Psoas muscle (tissue), 8 donors: Measurements from ENCODE around the gene MPLKIP. TPM values are rescaled to one million over a fixed set of nuclear protein-coding genes. Genes with fewer than 3 reads are reported as not detected.
"Not testable (repeated sequence)": the region's sequence is repeated elsewhere in the genome, so short reads cannot be mapped to it uniquely, and the experiment has no call there.

Source experiments
- ATAC-seq, 4 donors: fragments of 200-7000 bp; cut with Tn5 transposase; one replicate each; pipeline ENCODE4 v1.9.1; 2020; ENCODE audit warnings: moderate library complexity in 3 of 4, mild to moderate bottlenecking in 2 of 4
- DNase-seq, 2 donors: peaks; one replicate each; pipeline ENCODE4 v3.0.0-alpha.2; 2020
- H3K27ac ChIP-seq: fragments of 200-600 bp; one replicate; pipeline ENCODE4 v1.8.0; 2022
- H3K27me3 ChIP-seq, 3 donors: fragments of 200-600 bp in 1 of 3; one replicate each; pipeline versions ENCODE4 v1.6.1 to v1.8.0; 2013 to 2022; ENCODE audit warnings: low read length in 2 of 3, mild to moderate bottlenecking in 2 of 3, moderate library complexity in 1 of 3; ENCODE audit not compliant: insufficient read depth in 3 of 3
- H3K36me3 ChIP-seq, 2 donors: fragments of 200-600 bp in 1 of 2; one replicate each; pipeline versions ENCODE4 v1.6.1 to v1.8.0; 2013 to 2022; ENCODE audit warnings: low read depth in 1 of 2, mild to moderate bottlenecking in 1 of 2, moderate library complexity in 1 of 2; ENCODE audit not compliant: insufficient read depth in 1 of 2
- H3K4me1 ChIP-seq: fragments of 200-600 bp; one replicate; pipeline ENCODE4 v1.8.0; 2022
- H3K4me3 ChIP-seq: fragments of 200-600 bp; one replicate; pipeline ENCODE4 v1.8.0; 2022; ENCODE audit warnings: mild to moderate bottlenecking
- H3K9me3 ChIP-seq: fragments of 200-600 bp; one replicate; pipeline ENCODE4 v1.8.0; 2022
- WGBS, 3 donors: extraction: QIAGEN DNeasy Blood & Tissue Kit; methylation state at CpG; one replicate each; pipeline versions ENCODE4 v1.1.6 to v1.1.7; 2013; 5-methylcytosine and 5-hydroxymethylcytosine counted together
- intact Hi-C, 2 donors: fragments of 100-400 bp; cut with DNase I; formaldehyde crosslinking; loops; one replicate each; pipeline versions ENCODE4 v1.11.0 to v1.14.2; 2022
- long read RNA-seq, 2 donors: library from polyadenylated mRNA; unstranded; transcript quantifications; one replicate each; pipeline ENCODE4 v2.0.0, GENCODE V29; 2021
- polyA plus RNA-seq, 3 donors: library from polyadenylated mRNA; stranded (reverse); fragments of 200-250 nt; gene quantifications; one replicate each; pipeline ENCODE4 v1.2.3, GENCODE V29; 2013
- total RNA-seq, 4 donors: library from RNA; stranded (reverse); fragmentation: NEBNext Ultra II Directional in 2 of 4; extraction: Animal tissue kit (Norgen Biotek cat#: 25700) in 2 of 4; gene quantifications; one replicate each; pipeline versions ENCODE4 v1.2.1 to v1.2.4, GENCODE V29; 2021 to 2023
- TF ChIP-seq, protein P1 (sequence below): fragments of 200-600 bp; IDR thresholded peaks from one replicate; pipeline ENCODE4 v1.8.0; 2022; ENCODE audit warnings: antibody characterized with exemption
- donor health status: healthy with polysubstance abuse.
- donor health status: DM: no; HTN: no; CAD: no; lungs with moderate emphysema.
- donor health status: Bipolar disorder and iron deficiency.
- donor health status: healthy.
- donor health status: DM: yes; HTN: yes; CAD: no.
- donor health status: DM: no; HTN: no; CAD: no.
- donor health status: DM: no; HTN: no; CAD: no.
- donor health status: DM: yes; HTN: yes; CAD: no.

MPLKIP gene
- total RNA-seq (10 to 100 TPM; 17.3 to 19.0 (median 18.9) TPM), polyA plus RNA-seq (10 to 100 TPM; 17.6 to 34.7 (median 32.9) TPM)
- long read RNA-seq, donor 1, full-length matches to known transcripts: 15 of 16 reads
- long read RNA-seq, donor 1, partial matches to known transcripts: 0 of 16 reads
- long read RNA-seq, donor 1, other reads (novel, unspliced or antisense): 1 of 16 reads
- long read RNA-seq, donor 2, full-length matches to known transcripts: 19 of 20 reads
- long read RNA-seq, donor 2, partial matches to known transcripts: 0 of 20 reads
- long read RNA-seq, donor 2, other reads (novel, unspliced or antisense): 1 of 20 reads

DNA sequence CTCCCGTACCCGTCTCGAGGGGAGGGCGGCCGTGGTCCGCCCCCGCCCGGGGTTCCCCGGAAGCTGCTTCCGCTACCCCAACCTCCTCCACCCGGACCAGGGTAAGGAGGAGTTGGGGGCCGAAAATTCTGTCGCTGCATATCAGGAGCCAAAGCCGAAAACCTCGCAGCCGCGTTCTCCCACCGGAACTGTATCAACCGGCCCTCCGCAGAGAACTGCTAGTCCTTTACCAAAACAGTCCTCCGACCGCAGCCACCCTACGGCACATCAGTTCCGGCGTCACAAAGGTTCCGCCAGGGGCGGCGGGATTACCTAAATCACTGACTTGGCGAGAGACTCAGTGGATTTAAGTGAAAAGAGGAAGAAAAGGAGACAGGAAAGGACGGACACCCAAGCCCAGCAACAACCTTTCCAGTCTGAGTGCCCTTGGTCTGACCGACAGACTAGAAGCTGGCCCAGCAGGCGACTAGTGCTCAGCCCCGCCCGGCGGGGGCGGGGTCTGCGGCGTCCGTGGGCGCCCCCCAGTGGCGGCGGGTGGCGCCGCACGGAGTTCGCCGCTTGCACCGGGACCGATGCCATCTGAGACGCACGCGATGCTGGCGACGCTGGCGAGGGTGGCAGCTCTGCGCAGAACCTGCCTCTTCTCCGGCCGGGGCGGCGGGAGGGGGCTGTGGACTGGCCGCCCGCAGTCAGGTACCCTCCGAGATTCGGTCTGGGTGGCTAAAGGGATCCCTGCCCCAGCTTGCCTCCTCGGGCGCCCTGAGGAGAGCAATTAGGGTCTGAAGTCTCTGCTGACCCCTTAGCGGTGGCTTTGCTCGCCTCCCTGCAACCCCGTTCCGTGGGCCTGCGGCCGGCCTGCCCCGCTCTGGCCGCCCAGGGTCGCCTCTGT is at the start of gene MPLKIP, which contains the start of gene SUGCT:
MPLKIP (minus strand) TSS at position 195 of the 889 bp plus-strand sequence; CDS start at position 140, 55 bp downstream.
SUGCT (plus strand) TSS at position 578 of the 889 bp plus-strand sequence.
- Histone ChIP-seq H3K4me1 (peaks cover 32% of the 10 kb centered on the region), H3K36me3 (no peaks in the 10 kb centered on the region), H3K4me3 (peak within 1 kb of the TSS; percentile 99), H3K27me3 (no peaks in the 10 kb centered on the region), H3K9me3 (no peaks in the 10 kb centered on the region), H3K27ac (peak within 1 kb of the TSS; percentile 97)
- DNase-seq (peak; percentile 82 to 91), ATAC-seq (peak; percentile 95 to 97 (median 96))
- intact Hi-C loops: loop anchor here (5.0 kb wide), 4 partner anchors 37 to 512 kb away; partner anchors contain the start of genes CDK13 (in 2 of the 2) and RALA (in 1 of the 2)
- TF ChIP-seq, protein P1, sequence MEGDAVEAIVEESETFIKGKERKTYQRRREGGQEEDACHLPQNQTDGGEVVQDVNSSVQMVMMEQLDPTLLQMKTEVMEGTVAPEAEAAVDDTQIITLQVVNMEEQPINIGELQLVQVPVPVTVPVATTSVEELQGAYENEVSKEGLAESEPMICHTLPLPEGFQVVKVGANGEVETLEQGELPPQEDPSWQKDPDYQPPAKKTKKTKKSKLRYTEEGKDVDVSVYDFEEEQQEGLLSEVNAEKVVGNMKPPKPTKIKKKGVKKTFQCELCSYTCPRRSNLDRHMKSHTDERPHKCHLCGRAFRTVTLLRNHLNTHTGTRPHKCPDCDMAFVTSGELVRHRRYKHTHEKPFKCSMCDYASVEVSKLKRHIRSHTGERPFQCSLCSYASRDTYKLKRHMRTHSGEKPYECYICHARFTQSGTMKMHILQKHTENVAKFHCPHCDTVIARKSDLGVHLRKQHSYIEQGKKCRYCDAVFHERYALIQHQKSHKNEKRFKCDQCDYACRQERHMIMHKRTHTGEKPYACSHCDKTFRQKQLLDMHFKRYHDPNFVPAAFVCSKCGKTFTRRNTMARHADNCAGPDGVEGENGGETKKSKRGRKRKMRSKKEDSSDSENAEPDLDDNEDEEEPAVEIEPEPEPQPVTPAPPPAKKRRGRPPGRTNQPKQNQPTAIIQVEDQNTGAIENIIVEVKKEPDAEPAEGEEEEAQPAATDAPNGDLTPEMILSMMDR: peak; percentile 96
- WGBS, 3 donors: 0% methylated on average over 65 to 75 of the region's 75 CpGs

DNA sequence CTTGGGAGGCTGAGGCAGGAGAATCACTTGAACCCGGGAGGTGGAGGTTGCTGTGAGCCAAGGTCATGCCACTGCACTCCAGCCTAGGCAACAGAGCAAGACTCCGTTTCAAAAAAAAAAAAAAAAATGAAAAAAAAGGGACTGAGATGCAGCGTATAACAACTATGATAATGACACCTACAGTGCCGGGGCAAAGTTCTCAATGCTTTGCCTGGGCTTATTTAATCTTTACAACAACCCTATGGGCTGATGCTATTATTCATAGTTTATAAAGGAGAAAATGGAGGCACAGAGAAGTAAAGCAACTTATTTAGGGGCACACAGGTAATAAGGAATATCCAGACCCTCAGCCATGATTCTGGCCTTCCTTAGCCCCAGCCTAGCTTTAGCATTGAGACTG is 48.0 kb upstream of the MPLKIP start:
- no peaks in the 10 kb centered on the region for H3K27me3 ChIP-seq
- 95 to 99% (median 97%) methylated on average over 4 of the region's 4 CpGs for WGBS, 3 donors
- no peak overlapping the region for H3K27ac ChIP-seq
- DNase-seq: no peak
- no peak for ATAC-seq
- H3K9me3 ChIP-seq: no peaks in the 10 kb centered on the region
- no peak overlapping the region for H3K4me3 ChIP-seq
- intact Hi-C loops: no loop called here
- H3K36me3 ChIP-seq: peaks cover 0 to 5% of the 10 kb centered on the region in 2 donors
- TF ChIP-seq, protein P1: no peak
- H3K4me1 ChIP-seq: no peaks in the 10 kb centered on the region

DNA sequence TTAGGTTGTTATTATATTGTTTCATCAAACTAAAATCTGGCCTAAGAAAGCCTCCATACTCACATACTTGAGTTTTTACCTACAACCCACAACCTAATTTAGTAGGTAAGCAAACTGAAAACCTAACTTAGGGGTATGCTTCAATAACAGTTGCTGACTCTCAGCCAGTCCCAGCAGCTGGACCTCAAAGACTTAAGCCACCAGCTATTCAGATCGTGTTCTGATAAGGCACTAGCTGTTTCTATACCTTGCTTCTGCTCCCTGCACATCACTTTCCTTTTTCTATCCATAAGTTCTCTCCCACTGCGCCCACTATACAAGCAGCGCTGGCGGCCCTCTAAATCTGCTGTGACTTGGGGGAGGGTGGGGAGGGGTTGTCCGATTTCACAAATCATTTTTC is 42.6 kb upstream of the MPLKIP start:
- intact Hi-C loops: no loop called here
- TF ChIP-seq, protein P1: no peak
- Histone ChIP-seq H3K36me3 (no peaks in the 10 kb centered on the region), H3K4me1 (no peaks in the 10 kb centered on the region), H3K4me3 (no peak overlapping the region), H3K27ac (no peak overlapping the region), H3K9me3 (no peaks in the 10 kb centered on the region), H3K27me3 (no peaks in the 10 kb centered on the region)
- WGBS, 3 donors: 75 to 85% (median 75%) methylated on average over 5 of the region's 5 CpGs
- ATAC-seq: no peak
- no peak for DNase-seq

DNA sequence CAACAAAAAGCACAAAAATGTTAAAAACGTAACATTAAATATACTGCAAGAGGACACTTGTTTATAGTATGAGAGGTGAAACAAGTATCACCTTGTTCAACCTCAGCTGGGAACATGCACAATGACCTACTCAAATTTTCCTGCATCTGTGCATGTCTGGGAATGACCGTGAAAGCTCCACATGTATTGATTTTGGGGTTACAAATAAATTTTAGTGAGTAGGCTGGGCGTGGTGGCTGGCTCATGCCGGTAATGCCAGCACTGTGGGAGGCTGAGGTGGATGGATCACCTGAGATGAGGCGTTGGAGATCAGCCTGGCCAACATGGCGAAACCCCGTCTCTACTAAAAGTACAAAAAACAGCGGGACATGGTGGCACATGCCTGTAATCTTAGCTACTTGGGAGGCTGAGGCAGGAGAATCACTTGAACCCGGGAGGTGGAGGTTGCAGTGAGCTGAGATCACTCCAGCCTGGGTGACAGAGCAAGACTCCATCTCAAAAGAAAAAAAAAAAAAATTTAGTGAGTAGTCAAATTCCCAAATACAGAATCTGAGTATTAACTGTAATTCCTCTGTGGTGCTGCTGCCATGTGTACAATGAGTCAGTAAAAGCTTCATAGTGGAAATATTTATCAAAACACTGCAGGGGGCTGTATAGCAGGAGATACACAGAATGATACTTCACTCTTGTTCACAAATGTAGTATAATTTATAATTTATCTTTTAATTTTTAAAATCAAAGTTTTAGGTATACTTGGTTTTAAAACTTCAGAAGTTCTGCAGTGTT is 41.5 kb upstream of the MPLKIP start:
- ATAC-seq (no peak), DNase-seq (no peak)
- 89 to 93% (median 91%) methylated on average over 9 of the region's 9 CpGs for WGBS, 3 donors
- Histone ChIP-seq H3K27me3 (no peaks in the 10 kb centered on the region), H3K9me3 (no peaks in the 10 kb centered on the region), H3K4me1 (no peaks in the 10 kb centered on the region), H3K4me3 (no peak overlapping the region), H3K36me3 (no peaks in the 10 kb centered on the region), H3K27ac (no peak overlapping the region)
- TF ChIP-seq, protein P1: no peak
- intact Hi-C loops: no loop called here

DNA sequence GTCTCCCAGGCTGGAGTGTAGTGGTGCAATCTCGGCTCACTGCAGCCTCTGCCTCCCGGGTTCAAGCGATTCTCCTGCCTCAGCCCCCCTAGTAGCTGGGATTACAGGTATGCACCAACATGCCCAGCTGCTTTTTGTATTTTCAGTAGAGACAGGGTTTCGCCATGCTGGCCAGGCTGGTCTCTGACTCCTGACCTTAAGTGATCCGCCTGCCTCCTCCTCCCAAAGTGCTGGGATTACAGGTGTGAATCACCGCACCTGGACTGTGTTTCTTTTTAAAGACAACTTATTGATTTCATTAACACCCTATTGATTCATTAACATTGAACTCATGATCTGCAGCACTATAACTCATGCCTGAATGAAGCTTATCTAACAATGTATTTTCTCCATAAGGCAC is 40.8 kb upstream of the MPLKIP start:
- H3K27me3 ChIP-seq, DNase-seq, ATAC-seq, H3K27ac ChIP-seq, intact Hi-C loops, H3K9me3 ChIP-seq, H3K4me1 ChIP-seq, H3K36me3 ChIP-seq, H3K4me3 ChIP-seq: not testable (repeated sequence)
- WGBS, 3 donors: 93 to 96% (median 93%) methylated on average over 6 of the region's 6 CpGs

DNA sequence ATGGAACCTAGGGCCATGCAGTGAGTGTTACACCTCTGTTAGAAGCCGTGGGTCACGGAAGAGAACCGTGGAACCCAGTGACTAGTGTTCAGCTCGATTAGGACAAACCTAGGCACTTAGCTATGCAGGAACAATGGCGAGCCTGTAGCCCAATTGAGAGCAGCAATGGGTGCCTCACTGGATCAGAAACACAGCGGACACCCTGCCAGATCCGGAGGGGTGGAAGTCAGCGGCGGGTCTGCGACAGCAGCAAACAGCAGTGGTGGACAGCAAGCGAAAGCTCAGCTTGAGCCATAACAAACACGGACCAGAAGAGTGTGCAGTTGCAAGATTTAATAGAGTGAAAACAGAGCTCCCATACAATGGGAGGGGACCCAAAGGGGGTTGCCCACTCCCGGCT is 38.7 kb upstream of the MPLKIP start:
- H3K36me3 ChIP-seq, H3K9me3 ChIP-seq, H3K4me3 ChIP-seq, DNase-seq, H3K27me3 ChIP-seq, ATAC-seq, H3K4me1 ChIP-seq, H3K27ac ChIP-seq, intact Hi-C loops: not testable (repeated sequence)
- WGBS, 3 donors: 88 to 91% (median 88%) methylated on average over 13 of the region's 13 CpGs

DNA sequence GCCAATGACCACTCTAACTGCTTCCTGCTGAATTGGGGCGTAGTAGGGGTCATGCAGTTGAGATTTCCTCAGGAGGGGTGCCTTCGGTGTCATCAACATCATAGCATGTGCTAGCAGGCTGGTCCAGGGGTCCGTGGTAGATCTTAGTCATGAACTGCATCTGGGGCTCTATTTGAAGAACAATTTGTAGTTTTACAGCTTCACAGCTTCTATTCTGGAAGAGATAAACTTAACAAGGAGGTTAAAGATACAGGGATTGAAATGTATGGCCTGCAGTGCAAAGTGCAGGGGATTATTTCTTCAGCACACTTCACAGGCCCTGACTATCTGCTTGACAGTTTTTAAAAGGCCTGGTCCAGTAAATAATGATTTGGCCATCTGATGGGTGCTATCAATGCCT is 33.8 kb upstream of the MPLKIP start:
- not testable (repeated sequence) for H3K4me1 ChIP-seq

More for the DNA sequence above, 33.8 kb upstream of the MPLKIP start:
- 93 to 96% (median 95%) methylated on average over 3 of the region's 3 CpGs for WGBS, 3 donors
- H3K36me3 ChIP-seq, DNase-seq, H3K9me3 ChIP-seq, H3K27me3 ChIP-seq, H3K27ac ChIP-seq, ATAC-seq, H3K4me3 ChIP-seq, intact Hi-C loops: not testable (repeated sequence)
